Panc1 (cell line): ENCODE data around the gene THBS4. TPM values are rescaled to one million over a fixed set of nuclear protein-coding genes. Genes with fewer than 3 reads are reported as not detected.

Experiments
- ATAC-seq: fragments of 200-7000 bp; cut with Tn5 transposase; 2 replicates; pipeline ENCODE4 v1.9.1; 2020; ENCODE audit warnings: mild to moderate bottlenecking, moderate library complexity
- BruUV-seq: library from RNA; stranded (reverse); fragments of 400-500 nt; replicated peaks from 2 replicates; lab custom pipeline; 2021; lab: Mats Ljungman, UMichigan
- CTCF ChIA-PET: fragments of 300-600 bp; sonication (Branson Sonifier 250); formaldehyde crosslinking; loops from one replicate; lab custom pipeline; 2022; ENCODE audit warnings: antibody characterized with exemption; lab: Charles Lee
- POLR2A ChIA-PET: fragments of 300-600 bp; sonication (Branson Sonifier 250); formaldehyde crosslinking; loops from one replicate; lab custom pipeline; 2022; ENCODE audit warnings: antibody characterized with exemption; lab: Charles Lee
- DNase-seq: peaks from one replicate; pipeline ENCODE4 v3.0.0-alpha.2; 2010; ENCODE audit warnings: low read depth, low spot score
- H3K27ac ChIP-seq: 2 replicates; pipeline ENCODE4 v1.5.1; 2011; ENCODE audit warnings: mild to moderate bottlenecking, low read length, inconsistent platforms
- H3K27me3 ChIP-seq: fragments of 200-500 bp; sonication (Bioruptor generic); 2 replicates; pipeline ENCODE4 v1.6.0; 2014; ENCODE audit warnings: low read length, inconsistent platforms; ENCODE audit not compliant: control insufficient read depth, insufficient read depth
- H3K36me3 ChIP-seq: fragments of 200-500 bp; sonication (Bioruptor generic); 2 replicates; pipeline ENCODE4 v1.5.1; 2014; ENCODE audit warnings: inconsistent platforms, mild to moderate bottlenecking, low read length, moderate library complexity; ENCODE audit not compliant: control insufficient read depth, insufficient read depth
- H3K4me1 ChIP-seq: 2 replicates; pipeline ENCODE4 v1.5.1; 2011; ENCODE audit warnings: inconsistent platforms, mild to moderate bottlenecking, low read length, moderate library complexity; ENCODE audit not compliant: control insufficient read depth, insufficient read depth
- H3K4me3 ChIP-seq, 2 experiments: 2 replicates each; pipeline ENCODE4 v1.5.1; 2011 to 2012; ENCODE audit warnings: low read depth in 2 of 2, low read length in 2 of 2, mild to moderate bottlenecking in 2 of 2, inconsistent platforms in 1 of 2, moderate library complexity in 1 of 2
- H3K9me3 ChIP-seq: fragments of 200-500 bp; sonication (Bioruptor generic); 2 replicates; pipeline ENCODE4 v1.5.1; 2014; ENCODE audit warnings: low read depth, mild to moderate bottlenecking, inconsistent platforms, low read length, moderate library complexity; ENCODE audit not compliant: control insufficient read depth, insufficient read depth
- CTCF ChIP-seq: fragments of 450-650 bp; IDR thresholded peaks from 2 replicates; pipeline ENCODE4 v1.5.1; 2017; ENCODE audit warnings: mild to moderate bottlenecking
- POLR2AphosphoS5 ChIP-seq: IDR thresholded peaks from 2 replicates; pipeline ENCODE4 v1.6.1; 2012; ENCODE audit warnings: mild to moderate bottlenecking, low read depth, low read length, moderate library complexity
- REST ChIP-seq, 2 experiments: IDR thresholded peaks; 2 replicates each; pipeline ENCODE4 v1.6.1; 2011 to 2012; ENCODE audit warnings: low read depth in 2 of 2, control low read depth in 1 of 2, low read length in 1 of 2, mild to moderate bottlenecking in 1 of 2, moderate library complexity in 1 of 2; ENCODE audit not compliant: insufficient read depth in 1 of 2
- SIN3A ChIP-seq: IDR thresholded peaks from 2 replicates; pipeline ENCODE4 v1.6.1; 2012; ENCODE audit warnings: low read depth, mild to moderate bottlenecking, low read length, moderate library complexity, borderline replicate concordance; ENCODE audit not compliant: insufficient read depth
- TCF7L2 ChIP-seq: IDR thresholded peaks from 2 replicates; pipeline ENCODE4 v1.6.1; 2011; ENCODE audit warnings: mild to moderate bottlenecking, low read depth, low read length, inconsistent platforms
- in situ Hi-C: cut with HindIII; loops from 2 replicates; pipeline ENCODE4 v1.10.0; 2016; ENCODE audit warnings: low sequenced_read_pairs, low pct_unique_long_range_greater_than_20kb
- intact Hi-C: fragments of 100-400 bp; cut with micrococcal nuclease; formaldehyde crosslinking; loops from one replicate; pipeline ENCODE4 v1.10.0; 2022; ENCODE audit not compliant: unreplicated experiment
- total RNA-seq: library from RNA; stranded (reverse); gene quantifications from one replicate; pipeline ENCODE4 v1.2.1, GENCODE V29; 2021; ENCODE audit not compliant: unreplicated experiment

Gene THBS4
- total RNA-seq, 1 experiment from 2014 or later = 0.31 TPM

GRCh38 chr5:80082731-80083100, 47.6 kb downstream of the THBS4 start:
- TF ChIP-seq POLR2AphosphoS5 = no peak
- no peak for TF ChIP-seq SIN3A
- peak; percentile 90 for TF ChIP-seq CTCF
- no peak for TF ChIP-seq TCF7L2
- in situ Hi-C loops = no loop called here
- Histone ChIP-seq H3K4me3 (no peak overlapping the region), H3K36me3 (no peaks in the 10 kb centered on the region), H3K4me1 (no peaks in the 10 kb centered on the region), H3K9me3 (no peaks in the 10 kb centered on the region), H3K27ac (no peak overlapping the region), H3K27me3 (peaks cover 2% of the 10 kb centered on the region; the same call in 1 of the 2 replicates)
- BruUV-seq = no TSS peak
- DNase-seq = no peak
- ChIA-PET POLR2A (no interaction called here), CTCF (interaction anchor here (0.7 kb wide), 1 partner anchor 94 kb away, joined by 3 read pairs; no protein-coding TSS in a partner anchor)
- intact Hi-C loops = loop anchor here (5.0 kb wide), 1 partner anchor 225 kb away; no protein-coding TSS in a partner anchor
- ATAC-seq = no peak

GRCh38 chr5:80083101-80083890, 48.1 kb downstream of the THBS4 start:
- Histone ChIP-seq H3K36me3 (no peaks in the 10 kb centered on the region), H3K27me3 (peaks cover 2% of the 10 kb centered on the region; the same call in 1 of the 2 replicates), H3K27ac (no peak overlapping the region), H3K4me3 (peak overlapping the region in 1 of 2 experiments; percentile 14; a peak in 2 of 4 replicates), H3K4me1 (no peaks in the 10 kb centered on the region), H3K9me3 (no peaks in the 10 kb centered on the region)
- TF ChIP-seq CTCF (peak; percentile 76), POLR2AphosphoS5 (no peak)
- BruUV-seq = no TSS peak
- ATAC-seq = peak; percentile 83
- ChIA-PET POLR2A (no interaction called here), CTCF (interaction anchor here (0.6 to 1.2 kb wide), 13 partner anchors 9 to 1465 kb away, joined by 3 to 12 read pairs (median 4); no protein-coding TSS in a partner anchor)
- in situ Hi-C loops (no loop called here), intact Hi-C loops (loop anchor here (5.0 kb wide), 1 partner anchor 226 kb away; no protein-coding TSS in a partner anchor)
- DNase-seq = peak; percentile 15

GRCh38 chr5:80090884-80091166, 55.7 kb downstream of the THBS4 start:
- POLR2A ChIA-PET = no interaction called here
- Histone ChIP-seq H3K9me3 (no peaks in the 10 kb centered on the region), H3K4me1 (no peaks in the 10 kb centered on the region), H3K27me3 (peaks cover 2% of the 10 kb centered on the region; the same call in 1 of the 2 replicates), H3K27ac (no peak overlapping the region), H3K4me3 (no peak overlapping the region), H3K36me3 (no peaks in the 10 kb centered on the region)
- ATAC-seq = 0 out of 2 replicates have a peak, but pooled peaks have one; percentile 56
- in situ Hi-C loops = no loop called here
- TF ChIP-seq POLR2AphosphoS5 (no peak), SIN3A (no peak), CTCF (no peak), TCF7L2 (no peak), REST (IDR thresholded peaks at IDR 0.05; ENCODE audit: insufficient read depth in 1 of 2, low read depth in 2 of 2, low read length in 1 of 2) (no peak)
- DNase-seq = no peak
- no TSS peak for BruUV-seq
- intact Hi-C loops = loop anchor here (1.0 to 2.0 kb wide), 2 partner anchors 184 to 217 kb away; no protein-coding TSS in a partner anchor
- CTCF ChIA-PET = interaction anchor here (0.6 to 1.6 kb wide), 3 partner anchors 127 to 217 kb away, joined by 4 to 9 read pairs (median 5); no protein-coding TSS in a partner anchor
